HepG2 (cell line): Measurements from ENCODE around the gene ADCY1.

Experiments used
- ATF1 ChIP-seq: IDR thresholded peaks from 2 replicates; pipeline ENCODE4 v1.6.1; 2016; ENCODE audit warnings: mild to moderate bottlenecking, control low read depth
- CEBPG ChIP-seq: IDR thresholded peaks from 2 replicates; pipeline ENCODE4 v1.6.1; 2016
- KAT7 ChIP-seq: IDR thresholded peaks from 2 replicates; pipeline ENCODE4 v1.6.1; 2018; ENCODE audit warnings: borderline replicate concordance, missing compliant biosample characterization
- NFE2 ChIP-seq: sonication (generic); formaldehyde crosslinking; IDR thresholded peaks from 2 replicates; pipeline ENCODE4 v1.4.0; 2020; ENCODE audit warnings: missing genetic modification reagents
- PHF8 ChIP-seq: sonication (generic); formaldehyde crosslinking; IDR thresholded peaks from 2 replicates; pipeline ENCODE4 v1.5.0; 2020; ENCODE audit warnings: missing genetic modification reagents
- POLR2AphosphoS5 ChIP-seq: IDR thresholded peaks from 2 replicates; pipeline ENCODE4 v1.6.1; 2012; ENCODE audit warnings: low read depth, low read length
- YY1 ChIP-seq: IDR thresholded peaks from 2 replicates; pipeline ENCODE4 v1.6.1; 2011; ENCODE audit warnings: low read length, low read depth, moderate library complexity, mild to moderate bottlenecking; ENCODE audit not compliant: insufficient read depth, insufficient replicate concordance
- ZNF24 ChIP-seq: fragments of 450-650 bp; IDR thresholded peaks from 2 replicates; pipeline ENCODE4 v1.6.1; 2017; ENCODE audit warnings: antibody characterized with exemption, mild to moderate bottlenecking
- ZNF274 ChIP-seq: sonication (generic); formaldehyde crosslinking; IDR thresholded peaks from 2 replicates; pipeline ENCODE4 v1.5.1; 2020; ENCODE audit warnings: mild to moderate bottlenecking, missing genetic modification reagents
- TF ChIP-seq, protein P1 (sequence below): IDR thresholded peaks from 2 replicates; pipeline ENCODE4 v1.6.1; 2016; ENCODE audit warnings: control low read depth
- TF ChIP-seq, protein P2 (sequence below): sonication (generic); formaldehyde crosslinking; IDR thresholded peaks from 2 replicates; pipeline ENCODE4 v1.5.0; 2020; ENCODE audit warnings: mild to moderate bottlenecking, missing genetic modification reagents, moderate library complexity
- TF ChIP-seq, protein P3 (sequence below): sonication (generic); formaldehyde crosslinking; conservative IDR thresholded peaks from 2 replicates; pipeline ENCODE4 v1.8.0; 2022; ENCODE audit warnings: mild to moderate bottlenecking, moderate library complexity, missing genetic modification reagents
- TF ChIP-seq, protein P4 (sequence below): sonication (generic); formaldehyde crosslinking; IDR thresholded peaks from 2 replicates; pipeline ENCODE4 v1.4.0; 2020; ENCODE audit warnings: missing genetic modification reagents, borderline replicate concordance

DNA sequence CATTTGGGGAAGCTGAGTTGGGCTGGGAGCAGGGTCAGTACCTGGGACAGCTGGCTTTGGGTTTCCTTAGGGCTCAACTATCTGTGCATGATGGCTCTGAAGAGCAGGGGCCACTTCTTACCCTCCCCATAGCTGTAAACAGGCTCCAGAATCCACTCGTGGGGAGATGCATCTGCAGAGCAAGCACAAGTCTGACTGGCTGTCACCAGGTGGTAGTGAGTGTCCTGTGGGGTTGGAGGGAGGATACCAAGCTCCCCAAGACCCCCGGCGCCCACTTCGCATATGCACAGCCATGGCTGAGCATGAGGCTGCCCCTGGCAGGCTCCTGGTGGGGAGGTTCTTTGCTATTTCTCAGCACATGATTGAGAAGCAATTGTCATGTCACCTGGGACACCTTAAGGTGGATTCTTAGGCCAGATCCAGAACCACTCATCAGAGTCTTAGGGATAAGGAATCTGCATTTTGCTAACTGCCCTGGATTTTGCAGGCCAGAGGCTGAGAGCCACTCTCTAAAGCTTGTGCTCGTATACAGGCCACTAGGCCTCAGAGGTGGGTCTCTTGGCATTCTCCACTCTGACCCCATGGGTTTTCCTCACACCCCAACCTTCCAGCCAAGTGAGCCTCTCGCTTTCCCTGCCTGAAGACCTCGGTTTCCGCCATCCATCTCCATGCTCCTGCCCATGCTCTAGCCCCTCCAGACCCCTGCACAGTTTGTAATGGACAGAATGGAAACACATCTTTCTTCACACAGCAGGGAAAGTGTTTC, 53.7 kb downstream of the ADCY1 start:
- TF ChIP-seq KAT7 (CRISPR knock-in tag) (no peak), PHF8 (no peak), POLR2AphosphoS5 (no peak), ATF1 (CRISPR knock-in tag) (no peak), YY1 (no peak), ZNF24 (no peak), ZNF274 (no peak), NFE2 (CRISPR knock-in tag) (no peak), CEBPG (CRISPR knock-in tag) (no peak)
- TF ChIP-seq, protein P1, sequence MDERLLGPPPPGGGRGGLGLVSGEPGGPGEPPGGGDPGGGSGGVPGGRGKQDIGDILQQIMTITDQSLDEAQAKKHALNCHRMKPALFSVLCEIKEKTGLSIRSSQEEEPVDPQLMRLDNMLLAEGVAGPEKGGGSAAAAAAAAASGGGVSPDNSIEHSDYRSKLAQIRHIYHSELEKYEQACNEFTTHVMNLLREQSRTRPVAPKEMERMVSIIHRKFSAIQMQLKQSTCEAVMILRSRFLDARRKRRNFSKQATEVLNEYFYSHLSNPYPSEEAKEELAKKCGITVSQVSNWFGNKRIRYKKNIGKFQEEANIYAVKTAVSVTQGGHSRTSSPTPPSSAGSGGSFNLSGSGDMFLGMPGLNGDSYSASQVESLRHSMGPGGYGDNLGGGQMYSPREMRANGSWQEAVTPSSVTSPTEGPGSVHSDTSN (CRISPR knock-in tag) = no peak
- TF ChIP-seq, protein P2, sequence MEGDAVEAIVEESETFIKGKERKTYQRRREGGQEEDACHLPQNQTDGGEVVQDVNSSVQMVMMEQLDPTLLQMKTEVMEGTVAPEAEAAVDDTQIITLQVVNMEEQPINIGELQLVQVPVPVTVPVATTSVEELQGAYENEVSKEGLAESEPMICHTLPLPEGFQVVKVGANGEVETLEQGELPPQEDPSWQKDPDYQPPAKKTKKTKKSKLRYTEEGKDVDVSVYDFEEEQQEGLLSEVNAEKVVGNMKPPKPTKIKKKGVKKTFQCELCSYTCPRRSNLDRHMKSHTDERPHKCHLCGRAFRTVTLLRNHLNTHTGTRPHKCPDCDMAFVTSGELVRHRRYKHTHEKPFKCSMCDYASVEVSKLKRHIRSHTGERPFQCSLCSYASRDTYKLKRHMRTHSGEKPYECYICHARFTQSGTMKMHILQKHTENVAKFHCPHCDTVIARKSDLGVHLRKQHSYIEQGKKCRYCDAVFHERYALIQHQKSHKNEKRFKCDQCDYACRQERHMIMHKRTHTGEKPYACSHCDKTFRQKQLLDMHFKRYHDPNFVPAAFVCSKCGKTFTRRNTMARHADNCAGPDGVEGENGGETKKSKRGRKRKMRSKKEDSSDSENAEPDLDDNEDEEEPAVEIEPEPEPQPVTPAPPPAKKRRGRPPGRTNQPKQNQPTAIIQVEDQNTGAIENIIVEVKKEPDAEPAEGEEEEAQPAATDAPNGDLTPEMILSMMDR (CRISPR knock-in tag) = no peak
- TF ChIP-seq, protein P3, sequence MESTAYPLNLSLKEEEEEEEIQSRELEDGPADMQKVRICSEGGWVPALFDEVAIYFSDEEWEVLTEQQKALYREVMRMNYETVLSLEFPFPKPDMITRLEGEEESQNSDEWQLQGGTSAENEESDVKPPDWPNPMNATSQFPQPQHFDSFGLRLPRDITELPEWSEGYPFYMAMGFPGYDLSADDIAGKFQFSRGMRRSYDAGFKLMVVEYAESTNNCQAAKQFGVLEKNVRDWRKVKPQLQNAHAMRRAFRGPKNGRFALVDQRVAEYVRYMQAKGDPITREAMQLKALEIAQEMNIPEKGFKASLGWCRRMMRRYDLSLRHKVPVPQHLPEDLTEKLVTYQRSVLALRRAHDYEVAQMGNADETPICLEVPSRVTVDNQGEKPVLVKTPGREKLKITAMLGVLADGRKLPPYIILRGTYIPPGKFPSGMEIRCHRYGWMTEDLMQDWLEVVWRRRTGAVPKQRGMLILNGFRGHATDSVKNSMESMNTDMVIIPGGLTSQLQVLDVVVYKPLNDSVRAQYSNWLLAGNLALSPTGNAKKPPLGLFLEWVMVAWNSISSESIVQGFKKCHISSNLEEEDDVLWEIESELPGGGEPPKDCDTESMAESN (CRISPR knock-in tag) = no peak
- TF ChIP-seq, protein P4, sequence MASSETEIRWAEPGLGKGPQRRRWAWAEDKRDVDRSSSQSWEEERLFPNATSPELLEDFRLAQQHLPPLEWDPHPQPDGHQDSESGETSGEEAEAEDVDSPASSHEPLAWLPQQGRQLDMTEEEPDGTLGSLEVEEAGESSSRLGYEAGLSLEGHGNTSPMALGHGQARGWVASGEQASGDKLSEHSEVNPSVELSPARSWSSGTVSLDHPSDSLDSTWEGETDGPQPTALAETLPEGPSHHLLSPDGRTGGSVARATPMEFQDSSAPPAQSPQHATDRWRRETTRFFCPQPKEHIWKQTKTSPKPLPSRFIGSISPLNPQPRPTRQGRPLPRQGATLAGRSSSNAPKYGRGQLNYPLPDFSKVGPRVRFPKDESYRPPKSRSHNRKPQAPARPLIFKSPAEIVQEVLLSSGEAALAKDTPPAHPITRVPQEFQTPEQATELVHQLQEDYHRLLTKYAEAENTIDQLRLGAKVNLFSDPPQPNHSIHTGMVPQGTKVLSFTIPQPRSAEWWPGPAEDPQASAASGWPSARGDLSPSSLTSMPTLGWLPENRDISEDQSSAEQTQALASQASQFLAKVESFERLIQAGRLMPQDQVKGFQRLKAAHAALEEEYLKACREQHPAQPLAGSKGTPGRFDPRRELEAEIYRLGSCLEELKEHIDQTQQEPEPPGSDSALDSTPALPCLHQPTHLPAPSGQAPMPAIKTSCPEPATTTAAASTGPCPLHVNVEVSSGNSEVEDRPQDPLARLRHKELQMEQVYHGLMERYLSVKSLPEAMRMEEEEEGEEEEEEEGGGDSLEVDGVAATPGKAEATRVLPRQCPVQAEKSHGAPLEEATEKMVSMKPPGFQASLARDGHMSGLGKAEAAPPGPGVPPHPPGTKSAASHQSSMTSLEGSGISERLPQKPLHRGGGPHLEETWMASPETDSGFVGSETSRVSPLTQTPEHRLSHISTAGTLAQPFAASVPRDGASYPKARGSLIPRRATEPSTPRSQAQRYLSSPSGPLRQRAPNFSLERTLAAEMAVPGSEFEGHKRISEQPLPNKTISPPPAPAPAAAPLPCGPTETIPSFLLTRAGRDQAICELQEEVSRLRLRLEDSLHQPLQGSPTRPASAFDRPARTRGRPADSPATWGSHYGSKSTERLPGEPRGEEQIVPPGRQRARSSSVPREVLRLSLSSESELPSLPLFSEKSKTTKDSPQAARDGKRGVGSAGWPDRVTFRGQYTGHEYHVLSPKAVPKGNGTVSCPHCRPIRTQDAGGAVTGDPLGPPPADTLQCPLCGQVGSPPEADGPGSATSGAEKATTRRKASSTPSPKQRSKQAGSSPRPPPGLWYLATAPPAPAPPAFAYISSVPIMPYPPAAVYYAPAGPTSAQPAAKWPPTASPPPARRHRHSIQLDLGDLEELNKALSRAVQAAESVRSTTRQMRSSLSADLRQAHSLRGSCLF = no peak
